Neural cell (in vitro differentiated cells): ENCODE measurements around the gene ABI2. TPM values are rescaled to one million over a fixed set of nuclear protein-coding genes. Genes with fewer than 3 reads are reported as not detected.
"Not testable (repeated sequence)": the region's sequence is repeated elsewhere in the genome, so short reads cannot be mapped to it uniquely, and the experiment has no call there.

Source experiments
- H2AFZ ChIP-seq: fragments of 200-600, 300-800 bp; sonication (generic), shearing (Covaris generic); 2 replicates; pipeline ENCODE4 v1.6.0; 2014; ENCODE audit warnings: low read depth, mild to moderate bottlenecking, antibody characterized with exemption, low read length, moderate library complexity
- H3F3A ChIP-seq: fragments of 200-600 bp; shearing (Covaris generic); 2 replicates; pipeline ENCODE4 v1.6.1; 2016; ENCODE audit warnings: mild to moderate bottlenecking, moderate library complexity, mixed read lengths, antibody characterized with exemption, low read length; ENCODE audit not compliant: insufficient read depth, poor library complexity, severe bottlenecking
- H3K27ac ChIP-seq: fragments of 200-600, 300-800 bp; sonication (generic), shearing (Covaris generic); 2 replicates; pipeline ENCODE4 v1.5.1; 2014; ENCODE audit warnings: mild to moderate bottlenecking, low read length, moderate library complexity
- H3K27me3 ChIP-seq: fragments of 300-800, 200-600 bp; sonication (generic), shearing (Covaris generic); 2 replicates; pipeline ENCODE4 v1.6.0; 2014; ENCODE audit warnings: mild to moderate bottlenecking, low read depth, low read length, moderate library complexity; ENCODE audit not compliant: insufficient read depth
- H3K36me3 ChIP-seq: fragments of 300-800, 200-600 bp; sonication (generic), shearing (Covaris generic); 2 replicates; pipeline ENCODE4 v1.5.1; 2014; ENCODE audit warnings: mild to moderate bottlenecking, antibody characterized with exemption, low read length, moderate library complexity; ENCODE audit not compliant: insufficient read depth
- H3K4me2 ChIP-seq: fragments of 300-800, 200-600 bp; sonication (generic), shearing (Covaris generic); 2 replicates; pipeline ENCODE4 v1.6.0; 2014; ENCODE audit warnings: mild to moderate bottlenecking, low read length
- H3K4me3 ChIP-seq: fragments of 300-800, 200-600 bp; sonication (generic), shearing (Covaris generic); 2 replicates; pipeline ENCODE4 v1.5.1; 2014; ENCODE audit warnings: mild to moderate bottlenecking, low read length, moderate library complexity
- H3K79me2 ChIP-seq: fragments of 200-600 bp; shearing (Covaris generic); replicated peaks from 2 replicates; pipeline ENCODE4 v1.6.0; 2014; ENCODE audit warnings: mild to moderate bottlenecking, low read length, moderate library complexity; ENCODE audit not compliant: insufficient read depth
- H3K9ac ChIP-seq: fragments of 300-800, 200-600 bp; sonication (generic), shearing (Covaris generic); 2 replicates; pipeline ENCODE4 v1.6.1; 2016; ENCODE audit warnings: mild to moderate bottlenecking, low read length, mixed read lengths
- H3K9me2 ChIP-seq: fragments of 200-600 bp; shearing (Covaris generic); 2 replicates; pipeline ENCODE4 v1.6.1; 2016; ENCODE audit warnings: mild to moderate bottlenecking, low read length, mixed read lengths; ENCODE audit not compliant: insufficient read depth
- H3K9me3 ChIP-seq: fragments of 200-600, 300-800 bp; sonication (generic), shearing (Covaris generic); 2 replicates; pipeline ENCODE4 v1.6.1; 2016; ENCODE audit warnings: mild to moderate bottlenecking, mixed run types, low read length, moderate library complexity, mixed read lengths
- H4K20me1 ChIP-seq: fragments of 200-600 bp; shearing (Covaris generic); 2 replicates; pipeline ENCODE4 v1.6.1; 2016; ENCODE audit warnings: mild to moderate bottlenecking, mixed run types; ENCODE audit not compliant: insufficient read depth
- EP300 ChIP-seq: fragments of 450-650 bp; conservative IDR thresholded peaks from 2 replicates; pipeline ENCODE4 v1.6.1; 2014; ENCODE audit warnings: antibody characterized with exemption, mild to moderate bottlenecking, moderate library complexity; ENCODE audit not compliant: poor library complexity, severe bottlenecking
- EZH2 ChIP-seq: fragments of 200-600, 300-800 bp; shearing (Covaris generic), sonication (generic); IDR thresholded peaks from 2 replicates; pipeline ENCODE4 v1.6.1; 2014; ENCODE audit warnings: antibody characterized with exemption, low read length, borderline replicate concordance, mild to moderate bottlenecking; ENCODE audit not compliant: insufficient read depth, poor library complexity, severe bottlenecking
- MXI1 ChIP-seq: fragments of 450-650 bp; conservative IDR thresholded peaks from 2 replicates; pipeline ENCODE4 v1.6.1; 2014; ENCODE audit warnings: antibody characterized with exemption, mild to moderate bottlenecking; ENCODE audit not compliant: poor library complexity, severe bottlenecking
- POLR2AphosphoS5 ChIP-seq: IDR thresholded peaks from 2 replicates; pipeline ENCODE4 v1.6.1; 2012
- RAD21 ChIP-seq: fragments of 450-650 bp; conservative IDR thresholded peaks from 2 replicates; pipeline ENCODE4 v1.6.1; 2014; ENCODE audit warnings: antibody characterized with exemption, mild to moderate bottlenecking, moderate library complexity
- REST ChIP-seq: IDR thresholded peaks from 2 replicates; pipeline ENCODE4 v1.6.1; 2012; ENCODE audit warnings: borderline replicate concordance
- SMC3 ChIP-seq: fragments of 450-650 bp; conservative IDR thresholded peaks from 2 replicates; pipeline ENCODE4 v1.6.1; 2014; ENCODE audit warnings: antibody characterized with exemption, mild to moderate bottlenecking, moderate library complexity; ENCODE audit not compliant: poor library complexity
- TAF1 ChIP-seq: IDR thresholded peaks from 2 replicates; pipeline ENCODE4 v1.6.1; 2012; ENCODE audit warnings: low read depth
- polyA plus RNA-seq: library from polyadenylated mRNA; depleted of rRNA; stranded (reverse); fragments of >200 nt; gene quantifications from 2 replicates; pipeline ENCODE4 v1.2.3, GENCODE V29; 2014
- TF ChIP-seq, protein P1 (sequence below): fragments of 450-650 bp; IDR thresholded peaks from 2 replicates; pipeline ENCODE4 v1.5.1; 2014; ENCODE audit warnings: antibody characterized with exemption, mild to moderate bottlenecking, moderate library complexity; ENCODE audit not compliant: poor library complexity, severe bottlenecking

Gene ABI2
- polyA plus RNA-seq, 1 donor from 2014 or later = 128 TPM

DNA sequence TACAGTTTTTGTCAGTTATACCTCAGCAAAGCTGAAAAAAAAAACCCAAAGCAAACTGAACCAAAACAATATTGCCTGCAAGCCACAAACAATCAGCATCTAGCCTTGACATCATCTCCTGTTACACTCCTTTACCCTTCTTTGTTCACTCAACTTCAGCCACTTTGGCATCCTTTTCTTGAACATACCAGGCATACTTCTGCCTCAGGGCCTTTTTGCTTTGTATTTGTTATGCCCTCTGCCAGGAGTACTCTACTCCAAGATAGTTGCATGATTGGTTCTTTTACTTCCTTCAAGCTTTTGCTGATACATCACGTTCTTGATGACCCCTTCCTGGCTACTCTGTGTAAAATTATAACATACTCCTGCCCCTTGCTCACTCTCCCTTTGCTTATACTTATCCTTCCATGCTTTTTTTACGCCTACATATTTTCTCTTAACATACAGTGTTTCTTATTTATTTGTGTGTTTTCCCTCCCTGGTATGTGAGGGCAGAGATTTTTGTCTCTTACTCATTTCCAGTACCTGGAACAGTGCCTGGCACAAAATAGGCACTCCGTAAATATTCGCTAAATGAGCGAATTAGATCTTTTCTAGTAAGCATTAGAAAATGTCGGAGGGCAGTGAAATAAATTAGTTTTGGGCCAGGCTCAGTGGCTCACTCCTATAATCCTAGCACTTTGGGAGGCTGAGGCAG is 12.7 kb downstream of the ABI2 start:
- peaks cover 81% of the 10 kb centered on the region for H3K79me2 ChIP-seq

DNA sequence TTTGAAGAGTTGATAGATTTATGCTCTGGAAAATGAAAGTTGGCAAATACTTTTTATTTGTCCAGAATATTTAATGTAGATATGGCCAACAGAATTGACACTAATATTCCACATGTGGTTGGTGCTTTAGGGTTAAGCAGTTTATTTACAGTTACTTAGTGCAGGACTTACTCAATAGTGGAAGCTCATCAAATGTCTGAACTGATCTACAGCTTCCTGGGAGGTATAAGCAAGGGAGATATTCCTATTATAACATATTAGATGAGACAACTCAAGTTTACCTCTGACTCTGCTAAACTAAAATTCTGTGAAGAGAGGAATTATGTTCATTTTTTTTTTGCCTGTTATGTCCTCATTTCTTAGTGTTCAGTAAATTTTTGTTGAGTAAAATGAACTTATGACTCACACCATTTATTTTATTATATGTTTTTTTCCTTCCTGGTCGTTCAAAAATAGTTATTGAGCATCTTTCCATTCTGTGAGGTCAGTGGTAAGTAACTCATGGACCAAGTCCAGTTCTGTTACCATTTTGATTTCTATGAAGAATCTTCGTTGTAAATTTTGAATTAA is 13.6 kb downstream of the ABI2 start:
- TF ChIP-seq SMC3 = no peak
- TF ChIP-seq POLR2AphosphoS5 = no peak
- no peak for TF ChIP-seq TAF1
- no peak for TF ChIP-seq REST
- TF ChIP-seq, protein P1, sequence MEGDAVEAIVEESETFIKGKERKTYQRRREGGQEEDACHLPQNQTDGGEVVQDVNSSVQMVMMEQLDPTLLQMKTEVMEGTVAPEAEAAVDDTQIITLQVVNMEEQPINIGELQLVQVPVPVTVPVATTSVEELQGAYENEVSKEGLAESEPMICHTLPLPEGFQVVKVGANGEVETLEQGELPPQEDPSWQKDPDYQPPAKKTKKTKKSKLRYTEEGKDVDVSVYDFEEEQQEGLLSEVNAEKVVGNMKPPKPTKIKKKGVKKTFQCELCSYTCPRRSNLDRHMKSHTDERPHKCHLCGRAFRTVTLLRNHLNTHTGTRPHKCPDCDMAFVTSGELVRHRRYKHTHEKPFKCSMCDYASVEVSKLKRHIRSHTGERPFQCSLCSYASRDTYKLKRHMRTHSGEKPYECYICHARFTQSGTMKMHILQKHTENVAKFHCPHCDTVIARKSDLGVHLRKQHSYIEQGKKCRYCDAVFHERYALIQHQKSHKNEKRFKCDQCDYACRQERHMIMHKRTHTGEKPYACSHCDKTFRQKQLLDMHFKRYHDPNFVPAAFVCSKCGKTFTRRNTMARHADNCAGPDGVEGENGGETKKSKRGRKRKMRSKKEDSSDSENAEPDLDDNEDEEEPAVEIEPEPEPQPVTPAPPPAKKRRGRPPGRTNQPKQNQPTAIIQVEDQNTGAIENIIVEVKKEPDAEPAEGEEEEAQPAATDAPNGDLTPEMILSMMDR = no peak
- no peak for TF ChIP-seq EP300
- TF ChIP-seq RAD21 = no peak
- no peak for TF ChIP-seq EZH2
- no peak for TF ChIP-seq MXI1
- no peak overlapping the region for H3K27ac ChIP-seq

More for the DNA sequence above, 12.7 kb downstream of the ABI2 start:
- Histone ChIP-seq H3F3A (no peaks in the 10 kb centered on the region), H3K9me3 (no peaks in the 10 kb centered on the region), H2AFZ (no peak overlapping the region), H3K9ac (no peak overlapping the region), H3K4me2 (no peak overlapping the region), H3K4me3 (no peak overlapping the region), H3K36me3 (no peaks in the 10 kb centered on the region), H3K27me3 (no peaks in the 10 kb centered on the region), H3K27ac (no peak overlapping the region), H4K20me1 (peaks cover under 1% of the 10 kb centered on the region), H3K9me2 (no peaks in the 10 kb centered on the region)
- TF ChIP-seq EZH2 (no peak), MXI1 (no peak)

DNA sequence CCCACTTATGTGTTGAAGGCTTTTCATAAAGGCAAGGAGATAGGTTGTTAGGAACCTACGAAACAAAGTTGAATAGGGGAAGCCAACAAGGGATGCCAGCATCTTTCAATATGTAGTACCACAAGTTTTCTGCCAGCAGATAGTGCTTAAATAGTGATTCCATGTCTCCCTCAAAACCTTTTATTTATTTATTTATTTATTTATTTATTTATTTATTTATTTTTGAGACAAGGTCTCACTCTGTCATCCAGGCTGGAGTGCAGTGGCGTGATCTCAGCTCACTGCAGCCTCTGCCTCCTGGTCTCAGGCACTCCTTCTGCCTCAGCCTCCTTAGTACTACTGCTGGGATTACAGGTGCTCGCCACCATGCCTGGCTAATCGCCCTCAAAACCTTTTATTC is 14.2 kb downstream of the ABI2 start:
- H2AFZ ChIP-seq, H3K9ac ChIP-seq, H3K9me3 ChIP-seq, H3K27ac ChIP-seq, H3K4me3 ChIP-seq, H3K4me2 ChIP-seq, H3K9me2 ChIP-seq, H3K27me3 ChIP-seq, H3F3A ChIP-seq, H3K36me3 ChIP-seq, H4K20me1 ChIP-seq: not testable (repeated sequence)
- peaks cover 76% of the 10 kb centered on the region for H3K79me2 ChIP-seq

More for the DNA sequence above, 13.6 kb downstream of the ABI2 start:
- Histone ChIP-seq H3F3A (no peaks in the 10 kb centered on the region), H3K9me2 (no peaks in the 10 kb centered on the region), H3K4me3 (no peak overlapping the region), H3K36me3 (no peaks in the 10 kb centered on the region), H3K79me2 (peaks cover 76% of the 10 kb centered on the region), H3K4me2 (no peak overlapping the region), H3K9me3 (no peaks in the 10 kb centered on the region), H3K9ac (no peak overlapping the region), H4K20me1 (no peaks in the 10 kb centered on the region), H2AFZ (no peak overlapping the region), H3K27me3 (no peaks in the 10 kb centered on the region)
